Parathyroid adenoma (tissue), 2 donors: ENCODE data around the gene UQCC3.

ENCODE experiments used
- H2AFZ ChIP-seq: fragments of 300-600 bp; sonication (generic); one replicate; pipeline ENCODE4 v1.7.0; 2017; ENCODE audit warnings: antibody characterized with exemption, mild to moderate bottlenecking
- H3K27ac ChIP-seq: fragments of 300-600 bp; sonication (generic); one replicate; pipeline ENCODE4 v1.7.0; 2017
- H3K27me3 ChIP-seq: fragments of 300-600 bp; sonication (generic); one replicate; pipeline ENCODE4 v1.7.0; 2017; ENCODE audit warnings: low read length; ENCODE audit not compliant: control insufficient read depth, insufficient read depth
- H3K36me3 ChIP-seq: fragments of 300-600 bp; sonication (generic); one replicate; pipeline ENCODE4 v1.7.0; 2017; ENCODE audit warnings: low read length; ENCODE audit not compliant: control insufficient read depth, insufficient read depth
- H3K4me1 ChIP-seq: fragments of 300-600 bp; sonication (generic); one replicate; pipeline ENCODE4 v1.7.0; 2017; ENCODE audit warnings: control low read depth
- H3K4me2 ChIP-seq: fragments of 300-600 bp; sonication (generic); one replicate; pipeline ENCODE4 v1.7.0; 2017; ENCODE audit warnings: low read length
- H3K4me3 ChIP-seq: fragments of 300-600 bp; sonication (generic); one replicate; pipeline ENCODE4 v1.7.0; 2017; ENCODE audit warnings: low read depth, low read length
- H3K79me2 ChIP-seq: fragments of 300-600 bp; sonication (generic); one replicate; pipeline ENCODE4 v1.7.0; 2017; ENCODE audit warnings: control low read depth
- H3K9ac ChIP-seq: fragments of 300-600 bp; sonication (generic); one replicate; pipeline ENCODE4 v1.7.0; 2017; ENCODE audit warnings: mild to moderate bottlenecking
- H3K9me3 ChIP-seq: fragments of 300-600 bp; sonication (generic); one replicate; pipeline ENCODE4 v1.7.0; 2017; ENCODE audit warnings: low read length; ENCODE audit not compliant: control insufficient read depth
- CTCF ChIP-seq: fragments of 300-600 bp; sonication (generic); IDR thresholded peaks from one replicate; pipeline ENCODE4 v1.7.0; 2017; ENCODE audit warnings: antibody characterized with exemption, mild to moderate bottlenecking
- donor health status: primary hyperparathyroidism.

Gene UQCC3

GRCh38 chr11:62644220-62644619 is 27.3 kb upstream of the UQCC3 start:
- no peaks in the 10 kb centered on the region for H3K27me3 ChIP-seq
- H2AFZ ChIP-seq, result no peak overlapping the region
- H3K9ac ChIP-seq, result no peak overlapping the region
- H3K4me3 ChIP-seq, result no peak overlapping the region
- TF ChIP-seq CTCF, result no peak
- H3K4me2 ChIP-seq, result no peak overlapping the region
- no peak overlapping the region for H3K27ac ChIP-seq
- peaks cover 3% of the 10 kb centered on the region for H3K4me1 ChIP-seq
- H3K79me2 ChIP-seq, result peaks cover 10% of the 10 kb centered on the region
- H3K36me3 ChIP-seq, result no peaks in the 10 kb centered on the region
- no peaks in the 10 kb centered on the region for H3K9me3 ChIP-seq

GRCh38 chr11:62645671-62645945 is 25.9 kb upstream of the UQCC3 start:
- H3K9ac ChIP-seq, result no peak overlapping the region
- no peaks in the 10 kb centered on the region for H3K27me3 ChIP-seq
- H2AFZ ChIP-seq, result peak overlapping the region; percentile 60
- peak overlapping the region; percentile 86 for H3K4me2 ChIP-seq
- peak overlapping the region; percentile 87 for H3K27ac ChIP-seq
- no peak for TF ChIP-seq CTCF
- H3K9me3 ChIP-seq, result no peaks in the 10 kb centered on the region
- peaks cover 10% of the 10 kb centered on the region for H3K79me2 ChIP-seq
- H3K36me3 ChIP-seq, result no peaks in the 10 kb centered on the region
- H3K4me1 ChIP-seq, result peaks cover 3% of the 10 kb centered on the region
- H3K4me3 ChIP-seq, result peak overlapping the region; percentile 76

GRCh38 chr11:62645946-62646824 is 25.3 kb upstream of the UQCC3 start, which contains the start of gene GANAB:
Gene GANAB, minus strand, starts transcription at chr11:62646613. Its CDS starts 14 bp downstream, at chr11:62646599.
- Histone ChIP-seq H3K27me3 (no peaks in the 10 kb centered on the region), H3K9ac (peak within 1 kb of the TSS; percentile 35), H3K79me2 (peaks cover 10% of the 10 kb centered on the region), H3K9me3 (no peaks in the 10 kb centered on the region), H2AFZ (peak within 1 kb of the TSS; percentile 60), H3K4me1 (peaks cover 3% of the 10 kb centered on the region), H3K4me2 (peak within 1 kb of the TSS; percentile 86), H3K36me3 (no peaks in the 10 kb centered on the region), H3K27ac (peak within 1 kb of the TSS; percentile 87), H3K4me3 (peak within 1 kb of the TSS; percentile 76)
- TF ChIP-seq CTCF, result no peak

GRCh38 chr11:62646825-62647608 is 24.5 kb upstream of the UQCC3 start:
- Histone ChIP-seq H3K27me3 (no peaks in the 10 kb centered on the region), H3K36me3 (no peaks in the 10 kb centered on the region), H2AFZ (no peak overlapping the region), H3K79me2 (peaks cover 10% of the 10 kb centered on the region), H3K27ac (no peak overlapping the region), H3K9ac (no peak overlapping the region), H3K4me3 (no peak overlapping the region), H3K4me1 (peaks cover 3% of the 10 kb centered on the region), H3K4me2 (no peak overlapping the region), H3K9me3 (no peaks in the 10 kb centered on the region)
- TF ChIP-seq CTCF, result no peak
